GM13977 (cell line): ENCODE measurements around the gene RTCA.
"Not testable (repeated sequence)": the region's sequence is repeated elsewhere in the genome, so short reads cannot be mapped to it uniquely, and the experiment has no call there.

Experiments
- DNase-seq: peaks from one replicate; pipeline ENCODE4 v3.0.0; 2012; ENCODE audit warnings: low spot score
- in situ Hi-C: fragments of 300-500 bp; cut with MboI; formaldehyde crosslinking; loops from one replicate; pipeline ENCODE4 v1.12.0; 2022; ENCODE audit warnings: low sequenced_read_pairs, low pct_unique_long_range_greater_than_20kb, mixed read lengths, inconsistent platforms; ENCODE audit not compliant: unreplicated experiment
- TF ChIP-seq, protein P1 (sequence below): IDR thresholded peaks from 2 replicates; pipeline ENCODE4 v1.5.1; 2012; ENCODE audit warnings: mild to moderate bottlenecking, control low read depth; ENCODE audit not compliant: insufficient read depth; ENCODE audit errors: extremely low read depth, missing control alignments

Gene RTCA

DNA sequence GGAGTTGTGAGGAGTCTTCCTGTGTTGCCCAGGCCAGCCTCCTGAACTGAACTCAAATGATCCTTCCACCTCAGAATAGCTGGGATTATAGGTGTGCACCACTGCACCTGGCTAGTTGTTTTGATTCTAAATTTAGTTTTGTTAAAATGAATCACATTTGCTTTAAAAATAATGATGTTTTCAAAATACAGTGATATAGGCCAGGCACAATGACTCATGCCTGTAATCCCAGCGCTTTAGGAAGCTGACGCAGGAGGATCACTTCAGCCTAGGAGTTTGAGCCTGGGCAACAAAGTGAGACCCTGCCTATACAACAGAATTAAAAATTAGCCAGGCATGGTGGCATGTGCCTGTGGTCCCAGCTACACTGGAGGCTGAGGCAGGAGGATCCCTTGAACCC lies 24.3 kb downstream of the RTCA start:
- TF ChIP-seq, protein P1, sequence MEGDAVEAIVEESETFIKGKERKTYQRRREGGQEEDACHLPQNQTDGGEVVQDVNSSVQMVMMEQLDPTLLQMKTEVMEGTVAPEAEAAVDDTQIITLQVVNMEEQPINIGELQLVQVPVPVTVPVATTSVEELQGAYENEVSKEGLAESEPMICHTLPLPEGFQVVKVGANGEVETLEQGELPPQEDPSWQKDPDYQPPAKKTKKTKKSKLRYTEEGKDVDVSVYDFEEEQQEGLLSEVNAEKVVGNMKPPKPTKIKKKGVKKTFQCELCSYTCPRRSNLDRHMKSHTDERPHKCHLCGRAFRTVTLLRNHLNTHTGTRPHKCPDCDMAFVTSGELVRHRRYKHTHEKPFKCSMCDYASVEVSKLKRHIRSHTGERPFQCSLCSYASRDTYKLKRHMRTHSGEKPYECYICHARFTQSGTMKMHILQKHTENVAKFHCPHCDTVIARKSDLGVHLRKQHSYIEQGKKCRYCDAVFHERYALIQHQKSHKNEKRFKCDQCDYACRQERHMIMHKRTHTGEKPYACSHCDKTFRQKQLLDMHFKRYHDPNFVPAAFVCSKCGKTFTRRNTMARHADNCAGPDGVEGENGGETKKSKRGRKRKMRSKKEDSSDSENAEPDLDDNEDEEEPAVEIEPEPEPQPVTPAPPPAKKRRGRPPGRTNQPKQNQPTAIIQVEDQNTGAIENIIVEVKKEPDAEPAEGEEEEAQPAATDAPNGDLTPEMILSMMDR: no peak
- in situ Hi-C loops: no loop called here
- no peak for DNase-seq

DNA sequence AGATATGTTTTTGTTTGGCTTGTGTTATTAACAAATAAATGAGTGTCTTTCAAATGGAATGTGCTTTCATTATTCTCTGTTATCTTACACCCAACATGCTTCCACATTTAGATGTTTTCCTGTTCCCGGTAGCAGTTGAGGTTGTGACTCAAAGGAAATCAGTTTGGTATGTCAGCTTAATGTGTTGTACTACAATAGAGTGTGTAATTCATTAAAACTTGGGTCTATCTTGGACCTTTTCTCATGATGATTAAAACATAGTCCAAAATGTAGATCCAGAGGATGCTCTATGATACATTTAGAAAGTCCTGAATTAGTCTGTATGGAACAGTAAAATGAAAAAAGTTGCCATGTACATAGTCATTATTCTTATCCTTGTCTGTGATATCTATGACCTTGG lies 26.7 kb downstream of the RTCA start:
- TF ChIP-seq, protein P1: no peak
- no peak for DNase-seq
- in situ Hi-C loops: no loop called here

DNA sequence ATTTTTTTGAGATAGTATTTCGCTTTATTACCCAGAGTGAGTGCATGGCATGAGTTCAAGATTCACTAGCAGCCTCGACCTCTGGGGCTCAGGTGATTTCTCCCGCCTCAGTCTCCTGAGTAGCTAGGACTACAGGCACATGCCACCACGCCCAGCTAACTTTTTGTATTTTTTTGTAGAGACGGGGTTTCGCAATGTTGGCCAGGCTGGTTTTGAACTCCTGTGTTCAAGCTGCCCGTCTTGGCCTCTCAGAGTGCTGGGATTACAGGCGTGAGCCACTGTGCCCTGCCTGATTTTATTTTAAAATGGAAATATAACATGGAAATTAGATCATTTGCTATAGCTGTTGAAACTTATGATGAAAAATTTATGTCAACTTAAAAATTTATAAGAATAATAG lies 30.1 kb downstream of the RTCA start:
- DNase-seq: no peak
- in situ Hi-C loops: no loop called here
- TF ChIP-seq, protein P1: no peak

DNA sequence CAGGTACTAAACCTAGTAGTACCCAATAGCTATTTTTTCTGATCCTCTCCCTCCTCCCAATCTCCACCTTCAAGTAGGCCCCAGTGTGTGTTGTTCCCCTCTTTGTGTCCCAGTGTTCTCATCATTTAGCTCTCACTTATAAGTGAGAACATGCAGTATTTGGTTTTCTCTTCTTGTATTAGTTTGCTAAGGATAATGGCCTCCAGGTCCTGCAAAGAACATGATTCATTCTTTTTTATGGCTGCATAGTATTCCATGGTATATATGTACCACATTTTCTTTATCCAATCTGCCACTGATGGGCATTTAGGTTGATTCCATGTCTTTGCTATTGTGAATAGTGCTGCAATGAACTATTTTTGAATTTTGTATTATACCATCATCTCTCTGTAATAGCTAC lies 31.0 kb downstream of the RTCA start:
- DNase-seq, in situ Hi-C loops: not testable (repeated sequence)

DNA sequence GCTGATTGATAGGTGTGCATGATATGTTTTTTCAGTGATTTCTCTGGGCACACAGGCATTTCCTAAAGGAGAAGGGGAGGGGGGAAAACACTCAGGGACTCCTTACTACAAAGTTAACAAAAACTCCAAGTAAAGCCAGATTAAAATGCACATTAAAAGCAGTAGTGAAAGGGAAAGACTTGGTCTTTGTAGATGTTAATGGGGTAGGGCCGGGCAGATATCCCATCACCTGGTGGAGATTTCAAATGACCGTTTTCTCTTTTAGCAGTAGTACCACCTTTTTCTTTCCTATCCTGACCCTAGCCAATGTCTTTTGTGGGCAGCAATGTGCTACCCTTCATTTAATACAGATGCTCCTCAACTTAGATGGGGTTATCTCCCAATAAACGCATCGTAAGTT lies 32.5 kb downstream of the RTCA start:
- DNase-seq: no peak
- in situ Hi-C loops: no loop called here
- TF ChIP-seq, protein P1: no peak

DNA sequence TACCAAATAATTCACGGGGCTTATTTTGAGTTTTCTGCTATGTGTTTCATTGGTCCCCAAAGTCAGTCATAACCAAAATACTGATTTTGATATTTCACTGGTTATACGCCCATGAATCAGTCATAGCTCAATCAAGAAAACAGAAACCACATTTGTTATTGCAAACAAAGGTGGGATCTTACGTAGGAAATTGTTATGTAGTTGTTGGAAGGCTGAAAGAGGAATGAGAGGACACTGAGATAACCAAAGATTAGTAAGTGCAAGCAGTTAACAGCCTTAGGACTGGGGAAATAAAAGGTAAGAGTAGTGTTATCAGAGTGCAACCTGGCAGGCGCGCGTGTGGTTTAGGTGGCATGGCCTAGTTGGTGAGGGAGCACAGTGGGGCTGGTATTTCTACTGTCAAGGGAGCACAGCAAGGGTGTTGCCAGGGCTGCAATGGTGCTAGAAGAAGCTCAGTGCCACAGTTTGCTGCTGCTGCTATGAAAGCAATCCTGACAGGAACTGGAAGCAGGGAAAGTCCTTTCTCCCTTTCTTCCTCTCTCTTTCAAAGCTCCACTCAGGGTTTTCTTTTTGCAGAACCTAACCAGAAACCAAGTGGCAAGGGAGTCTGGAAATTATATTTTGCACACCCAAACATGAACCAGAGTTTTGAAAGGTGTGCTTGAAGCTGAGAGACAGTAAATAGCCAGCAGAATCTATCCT lies 33.7 kb downstream of the RTCA start:
- TF ChIP-seq, protein P1: no peak
- in situ Hi-C loops: no loop called here
- DNase-seq: no peak

DNA sequence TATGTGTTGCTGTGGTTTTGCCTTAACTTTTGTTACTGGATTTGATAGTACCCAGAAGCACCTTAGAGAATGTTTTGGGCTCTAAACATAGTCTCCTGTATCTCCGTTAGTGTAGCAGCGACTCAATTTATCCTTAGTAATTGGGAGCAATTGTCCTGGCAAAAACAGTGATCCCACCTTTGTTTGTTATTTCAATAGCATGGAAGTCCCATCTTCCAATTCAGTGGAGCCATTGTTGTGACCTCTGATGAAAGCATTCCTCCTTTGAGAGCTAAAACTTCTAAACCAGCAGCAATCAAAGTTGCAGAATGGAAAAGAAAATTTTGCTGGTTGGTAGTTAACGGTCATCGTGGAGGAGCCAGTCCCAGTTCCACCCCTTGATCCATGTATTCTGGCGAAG lies 34.7 kb downstream of the RTCA start:
- DNase-seq: no peak
- TF ChIP-seq, protein P1: no peak
- in situ Hi-C loops: no loop called here
